Anterior cingulate cortex (tissue), 58 donors: ENCODE results near the gene NUDT7.

ENCODE experiments used
- DNase-seq, 58 donors: peaks; one replicate each; lab custom pipeline; 2025; lab: John Stamatoyannopoulos, UW

Gene NUDT7

DNA sequence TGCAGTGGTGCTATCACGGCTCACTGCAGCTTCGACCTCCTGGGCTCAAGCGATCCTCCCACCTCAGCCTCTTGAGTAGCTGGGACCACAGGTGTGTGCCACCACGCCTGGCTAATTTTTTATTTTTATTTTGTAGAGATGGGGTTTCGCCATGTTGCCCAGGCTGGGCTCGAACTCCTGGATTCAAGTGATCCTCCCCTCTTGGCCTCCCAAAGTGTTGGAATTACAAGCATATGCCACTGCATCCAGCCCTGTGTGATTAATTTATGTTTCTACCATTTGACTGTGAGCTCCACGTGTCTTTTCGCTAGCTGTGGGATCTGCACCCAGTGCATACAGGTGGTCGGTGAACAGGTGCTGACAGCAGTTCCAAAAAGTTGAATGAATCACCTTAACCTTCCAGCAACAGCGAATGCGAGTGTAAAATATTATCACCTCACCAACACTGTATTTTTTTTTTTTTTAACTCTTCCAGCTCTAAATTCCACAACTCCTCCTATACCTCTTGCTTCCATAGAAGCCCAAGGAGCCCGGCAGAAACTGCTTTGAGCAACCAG is 484 bp upstream of the NUDT7 start:
- peak in 3 of 58 donors; percentile 2 to 32 (median 19) for DNase-seq

DNA sequence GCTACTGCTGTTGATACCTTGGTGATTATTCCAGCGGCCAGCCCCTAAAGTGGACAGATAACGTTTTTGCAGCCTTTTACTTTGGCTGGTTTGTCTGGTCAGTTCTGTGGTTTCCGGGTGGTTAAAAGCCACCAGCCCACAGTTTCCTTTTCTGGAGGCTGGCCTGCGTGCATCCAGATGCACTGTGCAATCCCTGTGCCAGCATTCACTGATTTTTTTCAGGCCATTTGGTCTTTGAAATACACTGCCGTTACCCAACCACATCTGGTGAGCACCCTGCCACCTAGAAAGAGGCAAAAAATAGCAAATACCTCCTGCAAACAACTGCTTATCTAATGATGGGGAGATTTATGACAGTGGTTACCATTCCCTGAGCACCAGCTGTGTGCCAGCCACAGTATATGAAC is 797 bp downstream of the NUDT7 start:
- peak in 32 of 58 donors; percentile 4 to 70 (median 24) for DNase-seq

GRCh38 chr16:77724174-77724573 is 1.9 kb downstream of the NUDT7 start:
- DNase-seq = no peak

DNA sequence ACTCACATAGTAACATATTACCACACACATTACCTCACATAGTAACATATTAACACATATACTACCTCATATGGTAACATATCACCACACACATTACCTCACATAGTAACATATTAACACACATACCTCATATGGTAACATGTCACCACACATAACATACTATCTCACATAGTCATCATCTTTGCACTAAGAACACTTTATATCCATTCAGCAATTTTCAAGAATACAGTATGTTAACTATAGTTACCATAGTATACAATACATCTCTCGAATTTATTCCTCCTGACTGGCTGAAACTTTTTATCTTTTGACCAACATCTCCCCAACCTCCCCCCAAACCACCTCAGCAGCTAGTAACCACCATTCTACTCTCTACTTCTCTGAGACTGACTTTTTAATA is 7.6 kb downstream of the NUDT7 start:
- no peak for DNase-seq

GRCh38 chr16:77732241-77732946 is 10.1 kb downstream of the NUDT7 start:
- DNase-seq = peak in 3 of 58 donors; percentile 0 to 5 (median 3)

DNA sequence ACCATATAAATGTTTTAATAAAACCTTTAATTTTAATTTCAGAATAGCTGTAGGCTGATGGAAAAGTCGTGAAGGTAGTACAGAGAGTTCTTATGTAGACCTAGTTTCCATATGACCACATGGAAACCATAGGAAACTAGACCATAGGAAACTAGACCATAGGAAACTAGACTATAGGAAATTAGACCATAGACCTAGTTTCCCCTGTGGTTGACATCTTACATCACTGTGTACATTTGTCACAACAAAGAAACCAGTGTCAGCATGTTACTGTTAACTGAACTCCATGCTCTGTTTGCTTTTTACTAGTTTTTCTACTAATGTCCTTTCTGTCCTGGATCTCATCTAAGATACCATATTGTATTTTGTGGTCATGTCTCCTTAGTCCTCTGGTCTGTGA is 14.6 kb downstream of the NUDT7 start:
- DNase-seq = no peak

GRCh38 chr16:77738706-77739558 is 16.6 kb downstream of the NUDT7 start:
- DNase-seq = no peak

DNA sequence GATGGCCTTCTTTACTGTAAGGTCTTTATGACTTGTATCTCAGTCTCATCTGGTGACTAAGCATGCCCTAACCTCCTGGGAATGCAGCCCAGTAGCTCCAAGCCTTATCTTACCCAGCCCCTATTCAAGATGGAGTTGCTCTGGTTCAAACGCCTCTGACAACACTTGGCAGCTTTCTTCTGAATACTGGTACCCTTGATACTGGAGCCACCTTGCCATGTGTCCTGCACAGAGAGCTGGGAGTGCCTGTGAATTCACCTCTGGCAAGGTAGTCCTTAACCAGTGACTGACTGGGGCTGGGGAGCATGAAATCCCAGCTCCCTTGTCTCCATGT is 17.2 kb downstream of the NUDT7 start:
- no peak for DNase-seq

DNA sequence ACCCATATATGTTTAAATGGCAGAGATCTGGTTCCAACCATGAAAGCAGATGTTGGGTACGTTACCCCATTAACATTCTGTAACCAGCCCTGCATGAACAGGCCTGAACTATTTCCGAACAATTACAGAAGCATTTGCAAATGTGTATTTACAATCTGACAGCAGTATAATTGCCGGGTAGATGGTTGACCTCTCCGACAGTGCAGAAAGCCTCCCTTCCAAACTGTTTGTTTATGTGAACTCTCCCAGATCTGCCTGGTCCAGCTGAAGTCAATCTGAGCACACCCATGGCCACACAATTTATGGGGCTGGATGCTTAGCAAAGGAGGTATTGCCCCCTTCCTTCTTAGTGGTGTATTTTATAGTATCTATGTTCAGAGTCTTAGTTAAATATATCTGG is 21.8 kb downstream of the NUDT7 start:
- DNase-seq = no peak

- DNase-seq = no peak
Measured at GRCh38 chr16:77745972-77746371, 23.7 kb downstream of the NUDT7 start.

- DNase-seq = no peak
Measured at GRCh38 chr16:77748421-77749005, 26.2 kb downstream of the NUDT7 start.

GRCh38 chr16:77749415-77749814 is 27.1 kb downstream of the NUDT7 start:
- no peak for DNase-seq

DNA sequence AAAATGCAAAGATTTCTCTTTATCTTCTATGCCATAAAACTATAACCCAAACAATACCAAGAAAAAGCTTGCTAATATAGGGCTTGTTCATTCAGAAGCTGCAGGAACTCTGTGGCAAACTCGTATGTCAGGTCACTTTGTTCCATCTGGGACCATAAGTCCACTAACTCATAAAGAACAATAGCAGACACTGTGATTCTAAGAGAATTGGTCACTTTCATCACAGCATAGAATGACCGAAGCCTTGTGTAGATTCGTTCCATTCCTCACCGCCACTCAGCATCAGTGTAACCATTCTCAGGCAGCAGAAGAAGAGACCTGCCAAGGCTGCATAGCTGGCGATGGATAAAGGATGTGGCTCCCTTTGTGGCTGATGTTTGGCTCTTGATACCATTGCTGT is 35.7 kb downstream of the NUDT7 start:
- peak in 2 of 58 donors; percentile 0 for DNase-seq

DNA sequence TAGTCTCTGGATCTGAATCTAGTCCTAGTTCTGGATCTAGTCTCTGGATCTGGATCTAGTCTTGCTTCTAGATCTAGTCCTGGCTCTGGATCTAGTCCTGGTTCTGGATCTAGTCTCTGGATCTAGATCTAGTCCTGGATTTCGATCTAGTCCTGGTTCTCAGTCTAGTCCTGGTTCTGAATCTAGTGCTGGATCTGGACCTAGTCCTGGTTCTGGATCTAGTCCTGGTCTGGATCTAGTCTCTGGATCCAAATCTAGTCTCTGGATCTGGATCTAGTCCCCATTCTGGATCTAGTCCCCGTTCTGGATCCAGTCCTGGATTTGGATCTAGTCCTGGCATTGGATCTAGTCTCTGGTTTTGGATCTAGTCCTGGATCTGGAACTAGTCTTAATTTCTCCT is 36.2 kb downstream of the NUDT7 start:
- no peak for DNase-seq

- DNase-seq = no peak
Measured at GRCh38 chr16:77759201-77759600, 36.9 kb downstream of the NUDT7 start.

GRCh38 chr16:77759821-77760220 is 37.5 kb downstream of the NUDT7 start:
- no peak for DNase-seq

- DNase-seq = no peak
Measured at GRCh38 chr16:77760800-77761199, 38.5 kb downstream of the NUDT7 start.

DNA sequence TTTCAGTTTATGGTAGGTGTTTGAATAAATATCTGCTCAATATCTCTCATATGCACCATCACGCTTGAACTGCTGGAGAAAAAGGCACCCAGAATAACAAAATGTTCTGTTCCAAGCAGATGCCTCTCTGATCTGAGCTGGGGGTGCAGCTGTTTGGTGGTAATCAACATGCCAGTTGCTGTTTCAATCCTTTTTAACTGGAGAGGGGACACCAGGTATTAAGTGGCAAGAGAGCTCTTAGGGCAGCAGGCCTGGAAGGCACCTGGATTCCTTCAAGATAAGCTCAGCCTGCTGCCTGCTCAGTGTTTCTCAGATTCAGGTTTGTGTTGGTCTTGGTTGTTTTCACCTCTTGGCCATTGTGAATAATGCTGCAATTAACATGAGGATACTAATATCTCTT is 38.9 kb downstream of the NUDT7 start:
- DNase-seq = no peak

GRCh38 chr16:77762262-77762661 is 39.9 kb downstream of the NUDT7 start:
- no peak for DNase-seq

DNA sequence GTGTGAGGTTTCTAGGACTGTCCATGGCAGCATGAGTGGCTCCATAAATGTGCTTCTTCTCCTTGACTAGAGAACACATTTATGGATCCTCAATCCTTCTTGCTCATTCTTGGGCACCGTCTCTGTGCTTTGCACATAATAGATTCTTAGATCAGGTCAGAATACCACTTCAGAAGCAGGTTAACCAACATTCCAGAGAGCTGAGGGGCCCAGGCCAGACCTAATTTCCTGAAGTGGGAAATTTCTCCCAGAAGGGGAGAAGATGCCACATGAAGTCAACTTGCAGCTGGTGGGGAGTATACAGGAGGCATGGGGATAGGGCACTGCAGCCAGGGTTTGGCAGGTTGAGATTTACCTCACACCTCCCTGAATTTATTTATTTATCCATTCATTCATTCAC is 41.7 kb downstream of the NUDT7 start:
- DNase-seq = no peak

DNA sequence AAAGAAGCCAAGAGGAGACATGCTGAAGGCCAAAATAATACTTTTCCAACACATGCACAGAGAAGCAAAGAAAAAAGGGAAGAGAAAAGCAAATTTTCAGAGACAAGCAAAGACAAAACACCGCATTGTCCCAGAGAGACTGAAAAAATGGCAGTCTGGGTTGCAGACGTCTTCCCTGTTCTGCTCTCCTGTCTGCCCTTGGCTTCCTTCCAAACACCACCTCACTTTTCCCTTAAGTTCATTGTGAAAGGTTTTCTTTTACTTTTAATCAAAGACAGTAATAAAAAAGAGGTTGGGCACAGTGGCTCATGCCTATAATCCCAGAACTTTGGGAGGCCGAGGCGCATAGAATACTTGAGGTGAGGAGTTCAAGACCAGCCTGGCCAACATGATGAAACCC is 44.9 kb downstream of the NUDT7 start:
- no peak for DNase-seq
